ENCODE data around the gene CALM1.

The CALM1 gene

GRCh38 chr14:90419200-90419599 lies 22.4 kb downstream of the CALM1 start:
- TF ChIP-seq CTCF (IDR thresholded peaks at IDR 0.05; ENCODE audit: control insufficient read depth, extremely low read depth, insufficient read depth), result no peak
- no peak overlapping the region for H3K4me3 ChIP-seq (ENCODE audit: low read depth, low read length)
- no peak for DNase-seq (ENCODE audit: low read depth)

- no peak overlapping the region for H3K4me3 ChIP-seq (ENCODE audit: low read depth, low read length)
- no peak for TF ChIP-seq CTCF (IDR thresholded peaks at IDR 0.05; ENCODE audit: control insufficient read depth, extremely low read depth, insufficient read depth)
- no peak for DNase-seq (ENCODE audit: low read depth)
These were observed 24.3 kb downstream of the CALM1 start for GRCh38 chr14:90421001-90421631.

GRCh38 chr14:90421632-90422020 lies 24.8 kb downstream of the CALM1 start:
- DNase-seq (ENCODE audit: low read depth), result no peak
- TF ChIP-seq CTCF (IDR thresholded peaks at IDR 0.05; ENCODE audit: control insufficient read depth, extremely low read depth, insufficient read depth), result no peak
- no peak overlapping the region for H3K4me3 ChIP-seq (ENCODE audit: low read depth, low read length)

DNA sequence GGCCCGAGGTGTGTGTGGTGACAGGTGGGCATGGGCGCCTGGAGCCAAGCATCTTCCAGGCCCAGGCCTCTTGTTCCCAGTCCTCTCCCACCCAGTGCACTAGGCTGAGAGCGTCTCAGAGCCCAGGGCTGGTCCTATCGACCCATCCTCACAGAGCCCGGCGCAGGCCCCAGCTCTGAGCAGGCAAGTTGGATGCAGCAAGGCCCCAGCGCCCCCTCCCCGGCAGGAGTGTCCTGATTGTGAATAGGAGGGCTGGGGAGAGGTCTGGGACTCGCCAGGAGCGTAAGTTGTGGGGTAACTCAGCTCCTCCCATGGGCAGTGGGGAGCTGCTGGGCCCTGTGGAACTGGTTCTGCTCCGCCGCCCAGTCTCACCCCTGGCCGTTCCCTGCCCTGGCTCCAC lies 26.3 kb downstream of the CALM1 start:
- no peak for DNase-seq (ENCODE audit: low read depth)
- TF ChIP-seq CTCF (IDR thresholded peaks at IDR 0.05; ENCODE audit: control insufficient read depth, extremely low read depth, insufficient read depth), result no peak
- H3K4me3 ChIP-seq (ENCODE audit: low read depth, low read length), result no peak overlapping the region

GRCh38 chr14:90424075-90424474 lies 27.2 kb downstream of the CALM1 start:
- no peak for DNase-seq (ENCODE audit: low read depth)
- no peak for TF ChIP-seq CTCF (IDR thresholded peaks at IDR 0.05; ENCODE audit: control insufficient read depth, extremely low read depth, insufficient read depth)
- H3K4me3 ChIP-seq (ENCODE audit: low read depth, low read length), result no peak overlapping the region

- no peak overlapping the region for H3K4me3 ChIP-seq (ENCODE audit: low read depth, low read length)
- TF ChIP-seq CTCF (IDR thresholded peaks at IDR 0.05; ENCODE audit: control insufficient read depth, extremely low read depth, insufficient read depth), result no peak
- DNase-seq (ENCODE audit: low read depth), result no peak
These were observed 28.0 kb downstream of the CALM1 start for GRCh38 chr14:90424686-90425372.
